Ovary (tissue), 9 donors: ENCODE results near the gene ACSF3. TPM values are rescaled to one million over a fixed set of nuclear protein-coding genes. Genes with fewer than 3 reads are reported as not detected.

Source experiments
- DNase-seq, 5 donors: peaks; one replicate each; pipeline ENCODE4 v3.0.0-alpha.2; 2019 to 2020
- H3K27ac ChIP-seq, 2 donors: fragments of 200-600 bp; one replicate each; pipeline versions ENCODE4 v1.5.1 to v1.8.0; 2019 to 2022
- H3K27me3 ChIP-seq: fragments of 200-600 bp; one replicate; pipeline ENCODE4 v1.8.0; 2022
- H3K36me3 ChIP-seq: fragments of 200-600 bp; sonication (generic); one replicate; pipeline ENCODE4 v1.5.1; 2019
- H3K4me1 ChIP-seq: one replicate; pipeline ENCODE4 v1.8.1; 2013; ENCODE audit warnings: mild to moderate bottlenecking, moderate library complexity; ENCODE audit not compliant: insufficient read depth
- H3K4me3 ChIP-seq: fragments of 200-600 bp; sonication (generic); one replicate; pipeline ENCODE4 v1.5.1; 2017
- H3K9me3 ChIP-seq, 2 donors: fragments of 200-600 bp in 1 of 2; sonication (generic) in 1 of 2; one replicate each; pipeline versions ENCODE4 v1.5.1 to v1.8.1; 2013 to 2019; ENCODE audit warnings: mild to moderate bottlenecking in 1 of 2, moderate library complexity in 1 of 2
- CTCF ChIP-seq, 3 donors: fragments of 450-650 bp in 2 of 3; fragments of 200-600 bp in 1 of 3; IDR thresholded peaks; one replicate each; pipeline versions ENCODE4 v1.5.1 to v1.8.0; 2016 to 2022; ENCODE audit warnings: antibody characterized with exemption in 3 of 3, mild to moderate bottlenecking in 1 of 3
- EP300 ChIP-seq: sonication (generic); formaldehyde crosslinking; IDR thresholded peaks from one replicate; pipeline ENCODE4 v1.6.1; 2017; ENCODE audit warnings: antibody characterized with exemption
- POLR2A ChIP-seq: fragments of 450-650 bp; IDR thresholded peaks from one replicate; pipeline ENCODE4 v1.6.1; 2017; ENCODE audit warnings: antibody characterized with exemption, mild to moderate bottlenecking, moderate library complexity
- WGBS, 3 donors: extraction: QIAGEN DNeasy Blood & Tissue Kit in 1 of 3; methylation state at CpG; one replicate each; pipeline versions ENCODE4 v1.1.5 to v1.1.7; 2013 to 2017; 5-methylcytosine and 5-hydroxymethylcytosine counted together
- intact Hi-C, 4 donors: fragments of 100-400 bp; cut with DNase I; formaldehyde crosslinking; loops; one replicate each; pipeline versions ENCODE4 v1.11.0 to v1.15.1; 2022 to 2023
- polyA plus RNA-seq, 2 donors: library from polyadenylated mRNA; stranded (reverse); fragments of 200-250 nt in 1 of 2; fragments of 350-450 nt in 1 of 2; fragmentation: Illumina TruSeq in 1 of 2; extraction: RNeasy Lipid Tissue Mini Kit (QIAGEN cat#74804) in 1 of 2; gene quantifications; one replicate each; pipeline ENCODE4 v1.2.3, GENCODE V29; 2013 to 2014
- total RNA-seq, 7 donors: library from RNA; depleted of rRNA in 2 of 7; stranded (reverse); fragments of >200 nt in 2 of 7; fragmentation: NEBNext Ultra II Directional in 3 of 7; extraction: Animal tissue kit (Norgen Biotek cat#: 25700) in 3 of 7; gene quantifications; one replicate each; pipeline versions ENCODE4 v1.1.0 to v1.2.4, GENCODE V29; 2016 to 2023
- donor health status: DM: no; HTN: no; CAD: no; lungs with moderate emphysema.
- donor health status: DM: no; HTN: no; CAD: no.
- donor health status: Bipolar disorder and iron deficiency.
- donor health status: DM: yes; HTN: yes; CAD: no.
- donor health status: DM: no; HTN: no; CAD: no.
- donor health status: DM: yes; HTN: yes; CAD: no.

The ACSF3 gene
- total and polyA plus RNA-seq, 9 donors, result 16.2 to 40.9 (median 28.0) TPM

GRCh38 chr16:89050119-89050867 lies 43.4 kb upstream of the ACSF3 start:
- H3K9me3 ChIP-seq, result no peaks in the 10 kb centered on the region
- intact Hi-C loops, result no loop called here
- DNase-seq, result no peak
- H3K27me3 ChIP-seq, result no peaks in the 10 kb centered on the region
- no peak overlapping the region for H3K27ac ChIP-seq
- no peak overlapping the region for H3K4me3 ChIP-seq
- no peaks in the 10 kb centered on the region for H3K36me3 ChIP-seq
- no peaks in the 10 kb centered on the region for H3K4me1 ChIP-seq
- 64 to 76% (median 75%) methylated on average over 7 to 21 of the region's 21 CpGs for WGBS, 3 donors
- TF ChIP-seq EP300 (no peak), CTCF (IDR thresholded peaks at IDR 0.05) (no peak), POLR2A (no peak)

GRCh38 chr16:89050868-89051311 lies 42.8 kb upstream of the ACSF3 start:
- H3K4me3 ChIP-seq, result no peak overlapping the region
- 31 to 39% (median 33%) methylated on average over 16 to 23 of the region's 23 CpGs for WGBS, 3 donors
- H3K27ac ChIP-seq, result no peak overlapping the region
- intact Hi-C loops, result no loop called here
- H3K9me3 ChIP-seq, result no peaks in the 10 kb centered on the region
- TF ChIP-seq CTCF (IDR thresholded peaks at IDR 0.05) (no peak), EP300 (no peak), POLR2A (no peak)
- no peaks in the 10 kb centered on the region for H3K4me1 ChIP-seq
- no peaks in the 10 kb centered on the region for H3K27me3 ChIP-seq
- no peaks in the 10 kb centered on the region for H3K36me3 ChIP-seq
- no peak for DNase-seq

- Histone ChIP-seq H3K9me3 (no peaks in the 10 kb centered on the region), H3K36me3 (no peaks in the 10 kb centered on the region), H3K4me1 (no peaks in the 10 kb centered on the region), H3K27ac (no peak overlapping the region), H3K4me3 (no peak overlapping the region), H3K27me3 (no peaks in the 10 kb centered on the region)
- no peak for DNase-seq
- TF ChIP-seq CTCF (IDR thresholded peaks at IDR 0.05), result no peak
- no peak for TF ChIP-seq EP300
- TF ChIP-seq POLR2A, result no peak
- WGBS, 3 donors, result 37 to 45% (median 43%) methylated on average over 20 to 22 of the region's 22 CpGs
- intact Hi-C loops, result no loop called here
Observed at GRCh38 chr16:89051521-89052166, 42.0 kb upstream of the ACSF3 start.

- DNase-seq, result no peak
- Histone ChIP-seq H3K27me3 (no peaks in the 10 kb centered on the region), H3K4me1 (no peaks in the 10 kb centered on the region), H3K27ac (no peak overlapping the region), H3K9me3 (no peaks in the 10 kb centered on the region), H3K4me3 (no peak overlapping the region), H3K36me3 (no peaks in the 10 kb centered on the region)
- TF ChIP-seq CTCF (IDR thresholded peaks at IDR 0.05), result no peak
- TF ChIP-seq POLR2A, result no peak
- no peak for TF ChIP-seq EP300
- WGBS, 3 donors, result 81 to 83% (median 83%) methylated on average over 46 of the region's 46 CpGs
- intact Hi-C loops, result no loop called here
Observed at GRCh38 chr16:89052191-89052889, 41.3 kb upstream of the ACSF3 start.
